ENCODE data around the gene CRACR2B. TPM values are rescaled to one million over a fixed set of nuclear protein-coding genes. Genes with fewer than 3 reads are reported as not detected.

The CRACR2B gene
- total and polyA plus RNA-seq, 2 of the 13 experiments (the other 11 are each of a cell fraction or from before 2014, with no cell fraction given): 14.9 to 21.0 TPM

- 0 out of 2 replicates have a peak, but pooled peaks have one; percentile 17 for TF ChIP-seq RERE (CRISPR knock-in tag; IDR thresholded peaks at IDR 0.05; ENCODE audit: low read depth)
- TF ChIP-seq ZNF563 (CRISPR knock-in tag; IDR thresholded peaks at IDR 0.05): no peak
- TF ChIP-seq TEAD3 (CRISPR knock-in tag; optimal IDR thresholded peaks at IDR 0.05; ENCODE audit: borderline replicate concordance): peak; percentile 62
- peak; percentile 3; the same call in 1 of the 2 replicates for TF ChIP-seq HDAC1 (CRISPR knock-in tag; IDR thresholded peaks at IDR 0.05)
- peak; percentile 86 for TF ChIP-seq CEBPG (CRISPR knock-in tag; IDR thresholded peaks at IDR 0.05)
- 0 out of 2 replicates have a peak, but pooled peaks have one; percentile 36 for TF ChIP-seq ZNF354B (CRISPR knock-in tag; IDR thresholded peaks at IDR 0.05)
- peak in 1 of 2 experiments; percentile 76; a peak in 2 of 4 replicates for TF ChIP-seq ATF4 (CRISPR knock-in tag; IDR thresholded peaks at IDR 0.05)
- TF ChIP-seq ZBTB46 (CRISPR knock-in tag; IDR thresholded peaks at IDR 0.05; ENCODE audit: borderline replicate concordance): no peak
- TF ChIP-seq GATA4 (IDR thresholded peaks at IDR 0.05; ENCODE audit: borderline replicate concordance, low read depth): 0 out of 2 replicates have a peak, but pooled peaks have one; percentile 27
- peak; percentile 26; the same call in 1 of the 2 replicates for TF ChIP-seq SALL1 (CRISPR knock-in tag; IDR thresholded peaks at IDR 0.05)
- TF ChIP-seq ZNF576 (CRISPR knock-in tag; IDR thresholded peaks at IDR 0.05): no peak
- TF ChIP-seq ZNF558 (CRISPR knock-in tag; IDR thresholded peaks at IDR 0.05; ENCODE audit: borderline replicate concordance): no peak
- 0 out of 2 replicates have a peak, but pooled peaks have one; percentile 14 for TF ChIP-seq KDM5B (CRISPR knock-in tag; IDR thresholded peaks at IDR 0.05; ENCODE audit: borderline replicate concordance)
- no peak for TF ChIP-seq NPAS2 (CRISPR knock-in tag; IDR thresholded peaks at IDR 0.05; ENCODE audit: borderline replicate concordance)
- TF ChIP-seq ZMYM4 (CRISPR knock-in tag; IDR thresholded peaks at IDR 0.05): 0 out of 2 replicates have a peak, but pooled peaks have one; percentile 24
- 0 out of 2 replicates have a peak, but pooled peaks have one; percentile 7 for TF ChIP-seq SNAPC5 (CRISPR knock-in tag; IDR thresholded peaks at IDR 0.05; ENCODE audit: borderline replicate concordance)
- peak; percentile 70 for TF ChIP-seq TBX2 (CRISPR knock-in tag; IDR thresholded peaks at IDR 0.05; ENCODE audit: borderline replicate concordance)
- TF ChIP-seq BCL6 (CRISPR knock-in tag; IDR thresholded peaks at IDR 0.05): no peak
- peak; percentile 66; the same call in 1 of the 2 replicates for TF ChIP-seq ELF4 (CRISPR knock-in tag; IDR thresholded peaks at IDR 0.05; ENCODE audit: borderline replicate concordance)
- peak; percentile 29; the same call in 1 of the 2 replicates for TF ChIP-seq YEATS2 (CRISPR knock-in tag; IDR thresholded peaks at IDR 0.05; ENCODE audit: borderline replicate concordance)
These were observed 9.2 kb upstream of the CRACR2B start, which contains the start of gene PNPLA2 (continued) for GRCh38 chr11:818396-819128.

Data from HepG2 (cell line).